OCI-M2 (cell line): ENCODE results near the gene NRK.
"Not testable (repeated sequence)": the region's sequence is repeated elsewhere in the genome, so short reads cannot be mapped to it uniquely, and the experiment has no call there.

Experiments
- DNase-seq: peaks from one replicate; lab custom pipeline; 2025; ENCODE audit not compliant: unreplicated experiment; lab: John Stamatoyannopoulos, UW

Gene NRK

GRCh38 chrX:105822138-105823091 lies at the start of gene NRK:
TSS of gene NRK (plus strand) at chrX:105822539. CDS start at chrX:105822846, 307 bp downstream.
- DNase-seq = no peak

GRCh38 chrX:105773801-105774200 lies 48.5 kb upstream of the NRK start:
- no peak for DNase-seq

GRCh38 chrX:105775679-105776078 lies 46.7 kb upstream of the NRK start:
- no peak for DNase-seq

DNA sequence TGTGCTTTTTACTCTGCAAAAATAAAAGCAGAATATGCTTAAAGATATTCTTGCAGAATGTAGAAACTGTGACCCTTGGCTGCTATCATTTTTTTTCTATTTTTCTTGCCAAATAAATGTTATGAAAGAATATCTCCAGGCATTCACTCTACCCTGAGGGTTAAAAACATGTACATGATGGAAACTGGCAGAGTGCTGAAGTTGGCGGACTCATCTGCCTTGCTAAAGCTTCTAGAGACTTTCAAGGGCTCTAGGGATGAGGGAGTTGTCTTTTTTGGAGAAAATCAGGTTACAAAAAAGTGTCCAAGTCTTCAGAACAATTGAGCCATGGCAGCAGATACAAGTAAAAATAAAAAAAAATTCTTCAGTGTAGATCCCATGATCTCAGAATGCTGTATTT lies 40.5 kb upstream of the NRK start:
- DNase-seq = no peak

DNA sequence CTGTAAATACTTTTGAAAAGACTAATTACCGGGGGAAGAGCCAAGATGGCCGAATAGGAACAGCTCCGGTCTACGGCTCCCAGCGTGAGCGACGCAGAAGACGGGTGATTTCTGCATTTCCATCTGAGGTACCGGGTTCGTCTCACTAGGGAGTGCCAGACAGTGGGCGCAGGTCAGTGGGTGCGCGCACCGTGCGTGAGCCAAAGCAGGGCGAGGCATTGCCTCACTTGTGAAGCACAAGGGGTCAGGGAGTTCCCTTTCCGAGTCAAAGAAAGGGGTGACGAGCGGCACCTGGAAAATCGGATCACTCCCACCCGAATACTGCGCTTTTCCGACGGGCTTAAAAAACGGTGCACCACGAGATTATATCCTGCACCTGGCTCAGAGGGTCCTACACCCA lies 25.5 kb upstream of the NRK start:
- DNase-seq = not testable (repeated sequence)

GRCh38 chrX:105803891-105804290 lies 18.4 kb upstream of the NRK start:
- DNase-seq = no peak

- not testable (repeated sequence) for DNase-seq
Measured at GRCh38 chrX:105805655-105806054, 16.7 kb upstream of the NRK start.

DNA sequence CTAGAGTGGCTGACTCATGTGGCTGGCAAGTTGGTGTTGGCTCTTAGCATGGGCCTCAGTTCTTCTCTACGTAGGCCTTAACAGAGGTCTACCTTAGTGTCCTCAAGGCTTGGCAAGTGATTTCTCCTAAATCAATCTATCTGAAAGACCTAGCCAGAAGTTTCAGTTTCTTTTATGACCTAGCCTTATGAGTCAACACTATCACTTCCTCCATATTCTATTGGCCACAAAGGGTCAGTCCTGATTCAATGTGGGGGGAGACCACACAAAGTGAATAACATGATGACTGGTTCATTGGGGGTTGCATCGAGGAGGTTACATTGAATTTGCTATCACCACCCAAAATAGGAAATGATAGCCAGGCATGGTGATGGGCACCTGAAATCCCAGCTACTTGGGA lies 5.8 kb upstream of the NRK start:
- no peak for DNase-seq

DNA sequence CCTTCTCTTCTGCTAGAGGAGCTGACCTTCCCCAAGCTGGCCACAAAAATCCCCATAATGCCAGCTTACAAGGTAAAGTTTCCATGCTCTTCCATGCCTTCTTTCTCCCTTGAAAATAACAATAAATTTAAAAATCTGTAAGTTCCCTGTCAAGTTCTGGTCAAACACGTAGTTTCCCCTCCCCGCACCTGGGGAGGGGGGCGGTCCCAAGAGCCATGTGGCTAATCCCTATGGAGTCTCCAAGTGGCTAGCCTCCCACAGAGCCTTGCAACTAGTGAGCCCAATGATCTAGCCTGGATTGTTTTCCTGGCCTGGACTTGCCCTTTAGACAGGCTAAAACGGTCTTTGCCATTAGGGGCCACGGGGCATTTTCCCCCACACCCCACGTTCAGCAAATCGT lies 2.1 kb upstream of the NRK start:
- DNase-seq = no peak

- DNase-seq = no peak
Measured at GRCh38 chrX:105821471-105822121, 743 bp upstream of the NRK start.

GRCh38 chrX:105823092-105823455 lies 735 bp downstream of the NRK start:
- no peak for DNase-seq

GRCh38 chrX:105829011-105829410 lies 6.7 kb downstream of the NRK start:
- DNase-seq = no peak

GRCh38 chrX:105837232-105837631 lies 14.9 kb downstream of the NRK start:
- no peak for DNase-seq

- DNase-seq = no peak
Measured at GRCh38 chrX:105845631-105846030, 23.3 kb downstream of the NRK start.

GRCh38 chrX:105850100-105850499 lies 27.8 kb downstream of the NRK start:
- not testable (repeated sequence) for DNase-seq

DNA sequence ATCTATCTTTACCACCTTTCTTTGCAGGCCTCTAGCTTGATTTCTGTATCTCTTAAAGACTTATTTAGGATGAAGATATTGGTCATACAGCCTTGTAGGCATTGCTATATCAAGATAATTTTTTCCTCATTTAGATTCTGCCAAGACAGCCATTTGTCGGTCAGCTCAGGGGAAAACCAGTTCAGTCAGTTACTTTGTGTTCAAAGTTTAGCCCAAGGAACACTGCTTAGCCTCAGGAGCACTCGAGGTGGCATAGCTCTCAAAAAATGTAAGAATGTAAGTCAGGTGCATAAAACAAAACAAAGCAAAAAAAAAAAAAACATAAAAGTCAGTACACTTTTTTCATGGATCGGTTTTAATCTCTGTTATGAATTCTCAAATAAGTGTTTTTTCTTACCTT lies 43.4 kb downstream of the NRK start:
- DNase-seq = no peak

GRCh38 chrX:105869701-105870100 lies 47.4 kb downstream of the NRK start:
- DNase-seq = no peak

DNA sequence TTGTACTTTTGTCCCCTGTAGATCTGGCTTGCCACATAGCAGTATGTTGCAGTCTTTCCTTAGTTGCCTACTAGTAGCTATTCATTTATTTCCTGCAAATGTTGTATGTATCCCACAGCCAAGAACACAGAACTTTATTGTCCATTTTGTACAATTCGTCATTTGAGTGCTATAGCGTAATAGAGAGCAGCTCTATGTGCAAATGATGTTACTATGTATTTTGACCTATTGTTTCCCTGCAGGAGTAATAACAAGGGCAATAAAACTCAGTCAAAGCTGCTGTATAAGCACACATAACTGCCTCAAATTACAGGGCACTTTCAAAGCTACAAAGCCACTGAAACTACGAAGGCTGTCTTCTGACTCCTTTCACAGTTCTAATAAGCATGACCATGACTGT lies 48.1 kb downstream of the NRK start:
- DNase-seq = no peak

- no peak for DNase-seq
Measured at GRCh38 chrX:105872941-105873340, 50.6 kb downstream of the NRK start.

DNA sequence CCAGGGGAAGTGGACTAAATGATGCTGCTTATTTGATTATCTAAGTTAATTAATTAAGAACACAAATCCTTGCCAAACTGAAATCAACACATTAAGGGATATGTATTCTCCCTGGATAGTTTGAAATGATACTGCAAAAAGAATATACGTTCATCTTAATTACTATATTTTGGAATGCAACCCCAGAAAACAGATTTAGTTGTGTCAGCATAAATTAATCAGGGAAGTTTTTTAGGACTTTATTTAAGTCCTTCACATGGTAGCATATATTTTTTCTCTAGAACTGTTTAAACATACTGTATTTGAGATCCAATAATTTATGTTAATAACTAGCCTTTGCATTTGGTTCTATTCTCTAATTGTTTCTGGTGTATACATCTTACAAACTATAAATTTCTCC lies 52.5 kb downstream of the NRK start:
- no peak for DNase-seq

GRCh38 chrX:105876658-105877057 lies 54.3 kb downstream of the NRK start:
- DNase-seq = no peak

- DNase-seq = no peak
Measured at GRCh38 chrX:105880491-105880890, 58.2 kb downstream of the NRK start.
